Liver (tissue), 9 donors: Measurements from ENCODE around the gene CRACR2A. TPM values are rescaled to one million over a fixed set of nuclear protein-coding genes. Genes with fewer than 3 reads are reported as not detected.

Source experiments
- DNase-seq: peaks from one replicate; pipeline ENCODE4 v3.0.0-alpha.2; 2017; ENCODE audit warnings: low spot score
- H3K27ac ChIP-seq, 2 donors: one replicate each; pipeline ENCODE4 v1.7.0; 2013; ENCODE audit warnings: inconsistent platforms in 2 of 2, low read length in 2 of 2, control low read depth in 1 of 2, low read depth in 1 of 2, mild to moderate bottlenecking in 1 of 2
- H3K27me3 ChIP-seq, 4 donors: one replicate each; pipeline versions ENCODE4 v1.6.1 to v1.7.0; 2013; ENCODE audit warnings: low read length in 3 of 4, inconsistent platforms in 1 of 4, mild to moderate bottlenecking in 1 of 4, moderate library complexity in 1 of 4; ENCODE audit not compliant: control insufficient read depth in 4 of 4, insufficient read depth in 4 of 4
- H3K36me3 ChIP-seq, 4 donors: one replicate each; pipeline versions ENCODE4 v1.6.1 to v1.7.0; 2013; ENCODE audit warnings: low read length in 3 of 4, mild to moderate bottlenecking in 3 of 4, low read depth in 1 of 4, moderate library complexity in 1 of 4; ENCODE audit not compliant: control insufficient read depth in 4 of 4, insufficient read depth in 3 of 4
- H3K4me1 ChIP-seq, 4 donors: one replicate each; pipeline versions ENCODE4 v1.6.1 to v1.7.0; 2013; ENCODE audit warnings: low read length in 3 of 4, mild to moderate bottlenecking in 3 of 4, moderate library complexity in 1 of 4; ENCODE audit not compliant: control insufficient read depth in 4 of 4, insufficient read depth in 4 of 4
- H3K4me3 ChIP-seq, 3 donors: one replicate each; pipeline versions ENCODE4 v1.6.1 to v1.7.0; 2013; ENCODE audit warnings: low read length in 3 of 3, control low read depth in 1 of 3, low read depth in 1 of 3, mild to moderate bottlenecking in 1 of 3
- H3K9ac ChIP-seq, 2 donors: one replicate each; pipeline ENCODE4 v1.7.0; 2013; ENCODE audit warnings: low read length in 2 of 2, mild to moderate bottlenecking in 2 of 2, moderate library complexity in 2 of 2, control low read depth in 1 of 2, low read depth in 1 of 2
- H3K9me3 ChIP-seq, 4 donors: one replicate each; pipeline versions ENCODE4 v1.6.1 to v1.7.0; 2013; ENCODE audit warnings: low read length in 3 of 4; ENCODE audit not compliant: control insufficient read depth in 4 of 4
- EGR1 ChIP-seq, 2 donors: IDR thresholded peaks; 2 replicates each; pipeline ENCODE4 v1.6.1; 2016 to 2018; ENCODE audit warnings: antibody characterized with exemption in 2 of 2, low read depth in 2 of 2
- FOXA1 ChIP-seq: IDR thresholded peaks from 2 replicates; pipeline ENCODE4 v1.6.1; 2016; ENCODE audit warnings: antibody characterized with exemption
- FOXA2 ChIP-seq: IDR thresholded peaks from 2 replicates; pipeline ENCODE4 v1.6.1; 2016; ENCODE audit warnings: antibody characterized with exemption
- GABPA ChIP-seq, 2 donors: IDR thresholded peaks in 1 of 2; conservative IDR thresholded peaks in 1 of 2; 2 replicates each; pipeline ENCODE4 v1.6.1; 2016; ENCODE audit warnings: antibody characterized with exemption in 2 of 2, mild to moderate bottlenecking in 1 of 2, moderate library complexity in 1 of 2
- HNF4A ChIP-seq, 2 donors: conservative IDR thresholded peaks; 2 replicates each; pipeline ENCODE4 v1.6.1; 2016; ENCODE audit warnings: antibody characterized with exemption in 2 of 2, mild to moderate bottlenecking in 2 of 2
- HNF4G ChIP-seq: IDR thresholded peaks from 2 replicates; pipeline ENCODE4 v1.6.1; 2016; ENCODE audit warnings: antibody characterized with exemption
- JUND ChIP-seq, 2 donors: IDR thresholded peaks; 2 replicates each; pipeline ENCODE4 v1.6.1; 2016; ENCODE audit warnings: antibody characterized with exemption in 2 of 2
- NR2F2 ChIP-seq: IDR thresholded peaks from 2 replicates; pipeline ENCODE4 v1.6.1; 2016; ENCODE audit warnings: antibody characterized with exemption
- RAD21 ChIP-seq, 2 donors: IDR thresholded peaks; 2 replicates each; pipeline ENCODE4 v1.6.1; 2016; ENCODE audit warnings: antibody characterized with exemption in 2 of 2, mild to moderate bottlenecking in 2 of 2
- RXRA ChIP-seq, 2 donors: IDR thresholded peaks; 2 replicates each; pipeline ENCODE4 v1.6.1; 2017 to 2018; ENCODE audit warnings: antibody characterized with exemption in 2 of 2, mild to moderate bottlenecking in 1 of 2
- SP1 ChIP-seq: IDR thresholded peaks from 2 replicates; pipeline ENCODE4 v1.6.1; 2018; ENCODE audit warnings: antibody characterized with exemption, mild to moderate bottlenecking
- TAF1 ChIP-seq: conservative IDR thresholded peaks from 2 replicates; pipeline ENCODE4 v1.6.1; 2016; ENCODE audit warnings: antibody characterized with exemption, mild to moderate bottlenecking
- YY1 ChIP-seq: IDR thresholded peaks from 2 replicates; pipeline ENCODE4 v1.6.1; 2016; ENCODE audit warnings: antibody characterized with exemption, mild to moderate bottlenecking
- WGBS: extraction: QIAGEN DNeasy Blood & Tissue Kit; methylation state at CpG from one replicate; pipeline ENCODE4 v1.1.7; 2013; 5-methylcytosine and 5-hydroxymethylcytosine counted together
- polyA plus RNA-seq, 2 donors: library from polyadenylated mRNA; stranded (reverse) in 1 of 2; unstranded in 1 of 2; fragments of 200-250 nt in 1 of 2; fragments of >200 nt in 1 of 2; fragmentation: Nextera tagmentation in 1 of 2; extraction: Ambion mirVana in 1 of 2; gene quantifications; one replicate each; pipeline versions ENCODE4 v1.2.1 to v1.2.3, GENCODE V29; 2013 to 2015
- total RNA-seq, 2 donors: library from RNA; depleted of rRNA; stranded (reverse); fragments of >200 nt; gene quantifications; one replicate each; pipeline ENCODE4 v1.2.3, GENCODE V29; 2014
- TF ChIP-seq, protein P1 (sequence below): fragments of 150-350 bp; IDR thresholded peaks from 2 replicates; pipeline ENCODE4 v1.5.1; 2017; ENCODE audit warnings: improper control_type of control experiment, low read depth, low read length; ENCODE audit not compliant: missing input control
- TF ChIP-seq, protein P2 (sequence below): IDR thresholded peaks from 2 replicates; pipeline ENCODE4 v1.6.1; 2016; ENCODE audit warnings: antibody characterized with exemption
- TF ChIP-seq, protein P3 (sequence below): IDR thresholded peaks from 2 replicates; pipeline ENCODE4 v1.6.1; 2016; ENCODE audit warnings: antibody characterized with exemption, mild to moderate bottlenecking
- TF ChIP-seq, protein P4 (sequence below): IDR thresholded peaks from 2 replicates; pipeline ENCODE4 v1.6.1; 2016; ENCODE audit warnings: antibody characterized with exemption
- donor health status: healthy.
- donor health status: healthy.
- donor health status: healthy.
- donor health status: healthy.
- donor health status: healthy.

The CRACR2A gene
- total and polyA plus RNA-seq, 4 donors = 0.33 to 4.2 (median 1.4) TPM

DNA sequence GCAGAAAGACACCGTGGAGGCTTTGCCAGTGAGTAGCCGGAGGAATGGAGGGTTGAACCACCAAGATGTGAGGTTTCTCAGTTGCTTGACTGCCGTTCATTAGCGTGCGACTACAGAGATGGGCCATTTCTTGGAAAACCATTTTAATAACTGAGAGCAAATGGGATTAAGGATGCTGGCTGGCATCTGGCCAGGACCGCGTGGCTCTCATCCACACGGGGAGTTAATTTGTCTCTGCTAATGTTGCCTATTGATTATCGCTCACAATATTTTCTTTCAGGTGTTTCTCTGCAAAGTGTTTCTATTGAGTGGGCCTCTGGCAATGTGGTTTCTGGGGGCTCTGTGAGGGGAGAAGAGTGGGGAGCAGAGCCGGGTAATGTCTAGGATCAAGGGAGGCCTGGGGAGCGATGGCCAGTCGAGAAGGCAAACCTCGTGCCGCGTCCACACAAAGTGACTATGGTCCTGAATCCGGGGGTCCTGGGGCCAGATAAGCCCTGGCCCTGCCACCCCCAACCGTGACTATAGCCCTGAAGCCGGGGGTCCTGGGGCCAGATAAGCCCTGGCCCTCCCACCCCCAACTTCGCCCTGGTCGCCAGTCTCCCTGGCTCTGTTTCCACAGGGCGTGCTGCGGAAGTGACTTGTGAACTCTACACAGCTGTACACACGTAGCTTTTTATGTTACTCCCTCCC, 151.3 kb downstream of the CRACR2A start:
- no peaks in the 10 kb centered on the region for H3K36me3 ChIP-seq
- no peak overlapping the region for H3K9ac ChIP-seq
- TF ChIP-seq JUND (IDR thresholded peaks at IDR 0.05) (no peak), FOXA1 (no peak), GABPA (IDR thresholded peaks at IDR 0.05 in 1 of 2, conservative IDR thresholded peaks at IDR 0.05 in 1 of 2) (no peak), HNF4G (no peak), RAD21 (IDR thresholded peaks at IDR 0.05) (no peak), FOXA2 (no peak), HNF4A (conservative IDR thresholded peaks at IDR 0.05) (no peak), NR2F2 (no peak), YY1 (no peak), RXRA (IDR thresholded peaks at IDR 0.05) (no peak)
- TF ChIP-seq, protein P1, sequence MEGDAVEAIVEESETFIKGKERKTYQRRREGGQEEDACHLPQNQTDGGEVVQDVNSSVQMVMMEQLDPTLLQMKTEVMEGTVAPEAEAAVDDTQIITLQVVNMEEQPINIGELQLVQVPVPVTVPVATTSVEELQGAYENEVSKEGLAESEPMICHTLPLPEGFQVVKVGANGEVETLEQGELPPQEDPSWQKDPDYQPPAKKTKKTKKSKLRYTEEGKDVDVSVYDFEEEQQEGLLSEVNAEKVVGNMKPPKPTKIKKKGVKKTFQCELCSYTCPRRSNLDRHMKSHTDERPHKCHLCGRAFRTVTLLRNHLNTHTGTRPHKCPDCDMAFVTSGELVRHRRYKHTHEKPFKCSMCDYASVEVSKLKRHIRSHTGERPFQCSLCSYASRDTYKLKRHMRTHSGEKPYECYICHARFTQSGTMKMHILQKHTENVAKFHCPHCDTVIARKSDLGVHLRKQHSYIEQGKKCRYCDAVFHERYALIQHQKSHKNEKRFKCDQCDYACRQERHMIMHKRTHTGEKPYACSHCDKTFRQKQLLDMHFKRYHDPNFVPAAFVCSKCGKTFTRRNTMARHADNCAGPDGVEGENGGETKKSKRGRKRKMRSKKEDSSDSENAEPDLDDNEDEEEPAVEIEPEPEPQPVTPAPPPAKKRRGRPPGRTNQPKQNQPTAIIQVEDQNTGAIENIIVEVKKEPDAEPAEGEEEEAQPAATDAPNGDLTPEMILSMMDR = no peak
- TF ChIP-seq, protein P2, sequence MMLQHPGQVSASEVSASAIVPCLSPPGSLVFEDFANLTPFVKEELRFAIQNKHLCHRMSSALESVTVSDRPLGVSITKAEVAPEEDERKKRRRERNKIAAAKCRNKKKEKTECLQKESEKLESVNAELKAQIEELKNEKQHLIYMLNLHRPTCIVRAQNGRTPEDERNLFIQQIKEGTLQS = no peak
- TF ChIP-seq, protein P3, sequence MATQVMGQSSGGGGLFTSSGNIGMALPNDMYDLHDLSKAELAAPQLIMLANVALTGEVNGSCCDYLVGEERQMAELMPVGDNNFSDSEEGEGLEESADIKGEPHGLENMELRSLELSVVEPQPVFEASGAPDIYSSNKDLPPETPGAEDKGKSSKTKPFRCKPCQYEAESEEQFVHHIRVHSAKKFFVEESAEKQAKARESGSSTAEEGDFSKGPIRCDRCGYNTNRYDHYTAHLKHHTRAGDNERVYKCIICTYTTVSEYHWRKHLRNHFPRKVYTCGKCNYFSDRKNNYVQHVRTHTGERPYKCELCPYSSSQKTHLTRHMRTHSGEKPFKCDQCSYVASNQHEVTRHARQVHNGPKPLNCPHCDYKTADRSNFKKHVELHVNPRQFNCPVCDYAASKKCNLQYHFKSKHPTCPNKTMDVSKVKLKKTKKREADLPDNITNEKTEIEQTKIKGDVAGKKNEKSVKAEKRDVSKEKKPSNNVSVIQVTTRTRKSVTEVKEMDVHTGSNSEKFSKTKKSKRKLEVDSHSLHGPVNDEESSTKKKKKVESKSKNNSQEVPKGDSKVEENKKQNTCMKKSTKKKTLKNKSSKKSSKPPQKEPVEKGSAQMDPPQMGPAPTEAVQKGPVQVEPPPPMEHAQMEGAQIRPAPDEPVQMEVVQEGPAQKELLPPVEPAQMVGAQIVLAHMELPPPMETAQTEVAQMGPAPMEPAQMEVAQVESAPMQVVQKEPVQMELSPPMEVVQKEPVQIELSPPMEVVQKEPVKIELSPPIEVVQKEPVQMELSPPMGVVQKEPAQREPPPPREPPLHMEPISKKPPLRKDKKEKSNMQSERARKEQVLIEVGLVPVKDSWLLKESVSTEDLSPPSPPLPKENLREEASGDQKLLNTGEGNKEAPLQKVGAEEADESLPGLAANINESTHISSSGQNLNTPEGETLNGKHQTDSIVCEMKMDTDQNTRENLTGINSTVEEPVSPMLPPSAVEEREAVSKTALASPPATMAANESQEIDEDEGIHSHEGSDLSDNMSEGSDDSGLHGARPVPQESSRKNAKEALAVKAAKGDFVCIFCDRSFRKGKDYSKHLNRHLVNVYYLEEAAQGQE = no peak
- TF ChIP-seq, protein P4, sequence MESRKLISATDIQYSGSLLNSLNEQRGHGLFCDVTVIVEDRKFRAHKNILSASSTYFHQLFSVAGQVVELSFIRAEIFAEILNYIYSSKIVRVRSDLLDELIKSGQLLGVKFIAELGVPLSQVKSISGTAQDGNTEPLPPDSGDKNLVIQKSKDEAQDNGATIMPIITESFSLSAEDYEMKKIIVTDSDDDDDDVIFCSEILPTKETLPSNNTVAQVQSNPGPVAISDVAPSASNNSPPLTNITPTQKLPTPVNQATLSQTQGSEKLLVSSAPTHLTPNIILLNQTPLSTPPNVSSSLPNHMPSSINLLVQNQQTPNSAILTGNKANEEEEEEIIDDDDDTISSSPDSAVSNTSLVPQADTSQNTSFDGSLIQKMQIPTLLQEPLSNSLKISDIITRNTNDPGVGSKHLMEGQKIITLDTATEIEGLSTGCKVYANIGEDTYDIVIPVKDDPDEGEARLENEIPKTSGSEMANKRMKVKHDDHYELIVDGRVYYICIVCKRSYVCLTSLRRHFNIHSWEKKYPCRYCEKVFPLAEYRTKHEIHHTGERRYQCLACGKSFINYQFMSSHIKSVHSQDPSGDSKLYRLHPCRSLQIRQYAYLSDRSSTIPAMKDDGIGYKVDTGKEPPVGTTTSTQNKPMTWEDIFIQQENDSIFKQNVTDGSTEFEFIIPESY = no peak
- H3K4me1 ChIP-seq = no peaks in the 10 kb centered on the region
- no peak overlapping the region for H3K27ac ChIP-seq
- DNase-seq = no peak
- no peak overlapping the region for H3K4me3 ChIP-seq
- peaks cover 0 to 11% (median 5%) of the 10 kb centered on the region in 4 donors for H3K27me3 ChIP-seq
- WGBS = 72% methylated on average over 23 of the region's 23 CpGs
- no peaks in the 10 kb centered on the region for H3K9me3 ChIP-seq

DNA sequence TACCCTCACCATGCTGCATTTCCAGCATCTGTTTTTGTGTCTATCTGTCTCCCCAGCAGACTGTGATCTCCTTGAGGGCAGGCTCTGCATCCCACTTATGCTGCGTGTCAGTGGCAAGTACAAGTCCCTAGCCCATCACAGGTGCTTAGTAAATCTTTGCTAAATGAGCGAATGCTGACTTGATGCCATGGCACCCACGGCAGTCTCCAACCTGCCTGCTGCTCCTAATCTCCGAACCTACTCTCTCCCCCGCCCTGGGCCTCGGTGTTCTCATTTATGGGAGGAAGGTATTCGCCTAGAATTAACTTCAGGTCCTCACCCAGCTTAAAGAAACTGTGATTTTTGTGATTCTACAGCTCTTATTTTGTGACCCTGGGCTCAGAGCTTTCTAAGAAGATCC, 152.0 kb downstream of the CRACR2A start:
- DNase-seq = no peak
- Histone ChIP-seq H3K4me1 (no peaks in the 10 kb centered on the region), H3K27ac (no peak overlapping the region), H3K4me3 (no peak overlapping the region), H3K9ac (no peak overlapping the region), H3K9me3 (no peaks in the 10 kb centered on the region), H3K27me3 (peaks cover 0 to 11% (median 5%) of the 10 kb centered on the region in 4 donors), H3K36me3 (no peaks in the 10 kb centered on the region)
- TF ChIP-seq FOXA1 = no peak
- TF ChIP-seq YY1 = no peak
- no peak for TF ChIP-seq TAF1
- TF ChIP-seq EGR1 (IDR thresholded peaks at IDR 0.05; ENCODE audit: low read depth in 2 of 2) = no peak
- TF ChIP-seq SP1 = no peak
- TF ChIP-seq HNF4A (conservative IDR thresholded peaks at IDR 0.05) = no peak
- TF ChIP-seq, protein P2 = no peak
- TF ChIP-seq RAD21 (IDR thresholded peaks at IDR 0.05) = no peak
- TF ChIP-seq, protein P1 = no peak
- TF ChIP-seq GABPA (IDR thresholded peaks at IDR 0.05 in 1 of 2, conservative IDR thresholded peaks at IDR 0.05 in 1 of 2) = no peak
- 82% methylated on average over 7 of the region's 7 CpGs for WGBS
